ENCODE measurements around the gene SLCO6A1. TPM values are rescaled to one million over a fixed set of nuclear protein-coding genes. Genes with fewer than 3 reads are reported as not detected.

Gene SLCO6A1, protein sequence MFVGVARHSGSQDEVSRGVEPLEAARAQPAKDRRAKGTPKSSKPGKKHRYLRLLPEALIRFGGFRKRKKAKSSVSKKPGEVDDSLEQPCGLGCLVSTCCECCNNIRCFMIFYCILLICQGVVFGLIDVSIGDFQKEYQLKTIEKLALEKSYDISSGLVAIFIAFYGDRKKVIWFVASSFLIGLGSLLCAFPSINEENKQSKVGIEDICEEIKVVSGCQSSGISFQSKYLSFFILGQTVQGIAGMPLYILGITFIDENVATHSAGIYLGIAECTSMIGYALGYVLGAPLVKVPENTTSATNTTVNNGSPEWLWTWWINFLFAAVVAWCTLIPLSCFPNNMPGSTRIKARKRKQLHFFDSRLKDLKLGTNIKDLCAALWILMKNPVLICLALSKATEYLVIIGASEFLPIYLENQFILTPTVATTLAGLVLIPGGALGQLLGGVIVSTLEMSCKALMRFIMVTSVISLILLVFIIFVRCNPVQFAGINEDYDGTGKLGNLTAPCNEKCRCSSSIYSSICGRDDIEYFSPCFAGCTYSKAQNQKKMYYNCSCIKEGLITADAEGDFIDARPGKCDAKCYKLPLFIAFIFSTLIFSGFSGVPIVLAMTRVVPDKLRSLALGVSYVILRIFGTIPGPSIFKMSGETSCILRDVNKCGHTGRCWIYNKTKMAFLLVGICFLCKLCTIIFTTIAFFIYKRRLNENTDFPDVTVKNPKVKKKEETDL
- not detected for total RNA-seq

DNA sequence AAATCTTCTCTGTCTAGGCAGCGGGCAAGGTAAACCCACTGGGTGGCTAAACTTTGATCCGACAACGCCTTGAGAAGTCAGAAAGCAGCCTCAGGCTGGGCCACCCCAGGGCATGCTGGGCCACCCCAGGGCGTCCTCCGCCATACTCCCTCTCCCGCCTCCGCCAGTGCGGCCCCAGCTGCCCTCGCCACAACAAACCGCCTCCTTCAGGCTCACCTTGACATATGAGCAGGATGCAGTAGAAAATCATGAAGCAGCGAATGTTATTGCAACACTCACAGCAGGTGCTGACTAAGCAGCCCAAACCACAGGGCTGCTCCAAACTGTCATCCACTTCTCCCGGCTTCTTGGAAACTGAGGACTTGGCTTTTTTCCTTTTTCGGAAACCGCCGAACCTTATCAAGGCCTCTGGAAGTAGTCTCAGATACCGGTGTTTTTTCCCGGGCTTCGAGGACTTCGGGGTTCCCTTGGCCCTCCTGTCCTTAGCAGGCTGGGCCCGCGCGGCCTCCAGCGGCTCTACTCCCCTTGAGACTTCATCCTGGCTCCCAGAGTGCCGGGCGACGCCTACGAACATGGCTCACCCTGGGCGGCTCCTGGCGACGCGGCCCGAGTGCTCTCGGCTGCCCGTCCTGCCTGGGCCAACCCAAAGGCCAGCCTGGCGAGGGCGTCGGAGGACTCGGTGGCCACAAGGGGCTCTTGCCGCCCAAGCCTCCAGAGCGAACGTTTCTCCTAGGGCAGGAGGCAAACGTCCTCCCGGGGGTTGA lies at the start of gene SLCO6A1:
Gene SLCO6A1, minus strand, starts transcription at position 731 of the 764 bp plus-strand sequence. Its CDS starts 157 bp downstream, at position 574.

Other genes with a start within 250 kb of the SLCO6A1 start
- gene SLCO4C1, start 202.7 kb downstream of the SLCO6A1 start, total RNA-seq: 0.92 TPM

Measured in diencephalon (tissue), 1 donor.